IMR-90 (cell line): Measurements from ENCODE around the gene SPATA3. TPM values are rescaled to one million over a fixed set of nuclear protein-coding genes. Genes with fewer than 3 reads are reported as not detected.

Experiments
- ATAC-seq: fragments of 200-7000 bp; cut with Tn5 transposase; 2 replicates; pipeline ENCODE4 v1.9.1; 2020; ENCODE audit warnings: low read depth, mild to moderate bottlenecking, moderate library complexity
- BruUV-seq: library from RNA; stranded (reverse); fragments of 400-500 nt; replicated peaks from 2 replicates; lab custom pipeline; 2021; lab: Mats Ljungman, UMichigan
- CTCF ChIA-PET: fragments of 300-600 bp; formaldehyde crosslinking; extraction: SDS; loops from one replicate; lab custom pipeline; 2021; ENCODE audit warnings: antibody characterized with exemption; lab: Yijun Ruan, JAX
- POLR2A ChIA-PET: fragments of 300-600 bp; sonication (Branson Sonifier 250); formaldehyde crosslinking; loops from one replicate; lab custom pipeline; 2022; ENCODE audit warnings: antibody characterized with exemption; ENCODE audit not compliant: unreplicated experiment; lab: Charles Lee
- DNase-seq: peaks from one replicate; pipeline ENCODE4 v3.0.0; 2013
- H2AFZ ChIP-seq: replicated peaks from 2 replicates; pipeline ENCODE3; 2013; ENCODE audit warnings: low read length, mild to moderate bottlenecking; ENCODE audit not compliant: poor library complexity
- H2AK5ac ChIP-seq: 2 replicates; pipeline ENCODE4 v1.6.1; 2013; ENCODE audit warnings: low read depth, low read length, inconsistent platforms
- H2AK9ac ChIP-seq: replicated peaks from 2 replicates; pipeline ENCODE3; 2013; ENCODE audit warnings: mild to moderate bottlenecking, low read depth, low read length, moderate library complexity; ENCODE audit not compliant: poor library complexity
- H2BK120ac ChIP-seq: 2 replicates; pipeline ENCODE4 v1.6.1; 2013; ENCODE audit warnings: low read depth, low read length, inconsistent platforms
- H2BK15ac ChIP-seq: 3 replicates; pipeline ENCODE4 v1.6.1; 2013; ENCODE audit warnings: low read depth, low read length, inconsistent platforms
- H2BK20ac ChIP-seq: 2 replicates; pipeline ENCODE4 v1.6.1; 2013; ENCODE audit warnings: low read depth, mild to moderate bottlenecking, inconsistent platforms, low read length, moderate library complexity
- H2BK5ac ChIP-seq: 2 replicates; pipeline ENCODE4 v1.6.1; 2013; ENCODE audit warnings: mild to moderate bottlenecking, low read depth, low read length, inconsistent platforms; ENCODE audit not compliant: poor library complexity, severe bottlenecking
- H3K14ac ChIP-seq: replicated peaks from 2 replicates; pipeline ENCODE4 v1.6.1; 2013; ENCODE audit warnings: low read depth, low read length, inconsistent platforms
- H3K18ac ChIP-seq: 2 replicates; pipeline ENCODE4 v1.6.1; 2013; ENCODE audit warnings: low read depth, low read length, control low read depth
- H3K23ac ChIP-seq: 2 replicates; pipeline ENCODE4 v1.6.1; 2013; ENCODE audit warnings: low read depth, low read length, inconsistent platforms
- H3K27ac ChIP-seq: 2 replicates; pipeline ENCODE4 v1.5.1; 2013; ENCODE audit warnings: mild to moderate bottlenecking, control low read depth, low read length; ENCODE audit not compliant: insufficient read depth
- H3K27me3 ChIP-seq: 2 replicates; pipeline ENCODE4 v1.6.1; 2013; ENCODE audit warnings: low read length; ENCODE audit not compliant: control insufficient read depth, insufficient read depth
- H3K36me3 ChIP-seq: 2 replicates; pipeline ENCODE4 v1.6.1; 2013; ENCODE audit warnings: low read length, mixed read lengths; ENCODE audit not compliant: control insufficient read depth, insufficient read depth
- H3K4ac ChIP-seq: 2 replicates; pipeline ENCODE4 v1.6.1; 2013; ENCODE audit warnings: low read depth, low read length, inconsistent platforms
- H3K4me1 ChIP-seq: 2 replicates; pipeline ENCODE4 v1.6.1; 2013; ENCODE audit warnings: low read length, mixed read lengths; ENCODE audit not compliant: control insufficient read depth, insufficient read depth
- H3K4me2 ChIP-seq: 2 replicates; pipeline ENCODE4 v1.6.1; 2013; ENCODE audit warnings: low read depth, mild to moderate bottlenecking, control low read depth, low read length, moderate library complexity
- H3K4me3 ChIP-seq: 2 replicates; pipeline ENCODE4 v1.5.1; 2013; ENCODE audit warnings: low read depth, mild to moderate bottlenecking, control low read depth, low read length, moderate library complexity; ENCODE audit not compliant: insufficient read depth
- H3K56ac ChIP-seq: 2 replicates; pipeline ENCODE4 v1.6.1; 2013; ENCODE audit warnings: low read length, inconsistent platforms; ENCODE audit not compliant: insufficient read depth; ENCODE audit errors: extremely low read depth
- H3K79me1 ChIP-seq, 2 experiments: 2 replicates each; pipeline ENCODE4 v1.6.1; 2013; ENCODE audit warnings: low read length in 2 of 2, inconsistent platforms in 1 of 2, low read depth in 1 of 2
- H3K9ac ChIP-seq: 2 replicates; pipeline ENCODE4 v1.6.1; 2013; ENCODE audit warnings: low read depth, low read length, control low read depth
- H3K9me1 ChIP-seq: 2 replicates; pipeline ENCODE4 v1.6.1; 2013; ENCODE audit warnings: low read length, inconsistent platforms; ENCODE audit not compliant: insufficient read depth
- H3K9me3 ChIP-seq: 2 replicates; pipeline ENCODE4 v1.6.1; 2013; ENCODE audit warnings: low read length; ENCODE audit not compliant: control insufficient read depth, insufficient read depth
- H4K20me1 ChIP-seq: 2 replicates; pipeline ENCODE4 v1.6.1; 2013; ENCODE audit warnings: low read length, inconsistent platforms; ENCODE audit not compliant: insufficient read depth
- H4K5ac ChIP-seq: 2 replicates; pipeline ENCODE4 v1.6.1; 2013; ENCODE audit warnings: mild to moderate bottlenecking, low read depth, low read length, control low read depth
- H4K8ac ChIP-seq, 2 experiments: 2 replicates each; pipeline ENCODE4 v1.6.1; 2013; ENCODE audit warnings: low read depth in 2 of 2, low read length in 2 of 2, control low read depth in 1 of 2, inconsistent platforms in 1 of 2
- H4K91ac ChIP-seq: 2 replicates; pipeline ENCODE4 v1.6.1; 2013; ENCODE audit warnings: low read depth, low read length, inconsistent platforms; ENCODE audit not compliant: insufficient read depth
- BHLHE40 ChIP-seq: fragments of 150-350 bp; IDR thresholded peaks from 2 replicates; pipeline ENCODE4 v1.6.1; 2016; ENCODE audit warnings: mild to moderate bottlenecking, low read depth, low read length
- CTCF ChIP-seq: conservative IDR thresholded peaks from 2 replicates; pipeline ENCODE4 v1.5.1; 2012; ENCODE audit warnings: mild to moderate bottlenecking, low read depth, low read length, improper control_type of control experiment
- ELK1 ChIP-seq: fragments of 150-350 bp; IDR thresholded peaks from 2 replicates; pipeline ENCODE4 v1.6.1; 2016; ENCODE audit warnings: low read depth, mild to moderate bottlenecking, low read length, moderate library complexity, borderline replicate concordance
- FOS ChIP-seq: fragments of 150-350 bp; IDR thresholded peaks from 2 replicates; pipeline ENCODE4 v1.6.1; 2016; ENCODE audit warnings: low read depth, low read length
- MAZ ChIP-seq: IDR thresholded peaks from 2 replicates; pipeline ENCODE4 v1.6.1; 2012; ENCODE audit warnings: low read depth, mild to moderate bottlenecking, low read length, improper control_type of control experiment, moderate library complexity, borderline replicate concordance
- MXI1 ChIP-seq: IDR thresholded peaks from 2 replicates; pipeline ENCODE4 v1.6.1; 2012; ENCODE audit warnings: low read depth, mild to moderate bottlenecking, low read length, moderate library complexity, borderline replicate concordance
- NFE2L2 ChIP-seq: fragments of 150-350 bp; IDR thresholded peaks from 2 replicates; pipeline ENCODE4 v1.6.1; 2016; ENCODE audit warnings: low read depth, mild to moderate bottlenecking, low read length
- POLR2A ChIP-seq: IDR thresholded peaks from 2 replicates; pipeline ENCODE4 v1.6.1; 2012; ENCODE audit warnings: mild to moderate bottlenecking, low read depth, low read length
- RCOR1 ChIP-seq: IDR thresholded peaks from 2 replicates; pipeline ENCODE4 v1.6.1; 2012; ENCODE audit warnings: mild to moderate bottlenecking, low read length, improper control_type of control experiment; ENCODE audit not compliant: insufficient replicate concordance
- USF2 ChIP-seq: fragments of 150-350 bp; IDR thresholded peaks from 2 replicates; pipeline ENCODE4 v1.6.1; 2017; ENCODE audit warnings: mild to moderate bottlenecking, antibody characterized with exemption, low read length, low read depth
- WGBS, 2 experiments: methylation state at CpG; one replicate each; pipeline versions ENCODE4 v1.1.5 to v1.1.7; 2013; ENCODE audit warnings: missing lambda C conversion rate in 2 of 2; ENCODE audit not compliant: insufficient read length in 1 of 2; ENCODE audit errors: extremely low coverage in 2 of 2; 5-methylcytosine and 5-hydroxymethylcytosine counted together
- dilution Hi-C: fragments of 300-500 bp; cut with HindIII; formaldehyde crosslinking; loops from one replicate; pipeline ENCODE4 v1.14.3; 2018; ENCODE audit warnings: low sequenced_read_pairs; ENCODE audit not compliant: unreplicated experiment
- in situ Hi-C: fragments of 300-500 bp; cut with MboI; formaldehyde crosslinking; loops from 3 replicates; pipeline ENCODE4 v1.14.3; 2019; ENCODE audit warnings: low sequenced_read_pairs, inconsistent platforms, mixed read lengths
- intact Hi-C: fragments of 100-400 bp; cut with micrococcal nuclease; formaldehyde crosslinking; loops from 2 replicates; pipeline ENCODE4 v1.10.0; 2022
- polyA plus RNA-seq, 3 experiments: library from polyadenylated mRNA; depleted of rRNA; stranded (reverse); fragments of >200 nt; gene quantifications; 2 replicates each; pipeline ENCODE4 v1.2.3, GENCODE V29; 2012; ENCODE audit warnings: low replicate concordance in 1 of 3
- total RNA-seq: library from RNA; depleted of rRNA; stranded (reverse); fragments of >200 nt; gene quantifications from 2 replicates; pipeline ENCODE4 v1.2.3, GENCODE V29; 2012

The SPATA3 gene
- total and polyA plus RNA-seq, 2 of the 4 experiments (the other 2 are of a cell fraction) = not detected

- no peak for TF ChIP-seq RCOR1
Observed at GRCh38 chr2:230984393-230985220, 11.3 kb upstream of the SPATA3 start (continued).

GRCh38 chr2:230985519-230986231 lies 10.2 kb upstream of the SPATA3 start:
- H2BK5ac ChIP-seq = no peak overlapping the region
- no peak overlapping the region for H2AFZ ChIP-seq
- dilution Hi-C loops = no loop called here
- in situ Hi-C loops = loop anchor here (5.0 kb wide), 1 partner anchor 83 kb away; no protein-coding TSS in a partner anchor
- H3K18ac ChIP-seq = no peak overlapping the region
- BruUV-seq = no TSS peak
- H3K4ac ChIP-seq = no peak overlapping the region
- H3K4me3 ChIP-seq = no peak overlapping the region
- 92% methylated on average over 5 of the region's 12 CpGs; no CpG with 5 or more reads in 1 of the 2 experiments for WGBS, 2 experiments
- no peaks in the 10 kb centered on the region for H4K20me1 ChIP-seq
- no peaks in the 10 kb centered on the region for H3K9me3 ChIP-seq
- H3K79me1 ChIP-seq = no peaks in the 10 kb centered on the region
- H3K9ac ChIP-seq = no peak overlapping the region
- H3K23ac ChIP-seq = no peak overlapping the region
- intact Hi-C loops = no loop called here
- H3K9me1 ChIP-seq = no peaks in the 10 kb centered on the region; the same call in 1 of the 2 replicates
- H4K91ac ChIP-seq = no peak overlapping the region
- no peak overlapping the region for H4K8ac ChIP-seq
- no peak overlapping the region for H2AK9ac ChIP-seq
- H3K27ac ChIP-seq = no peak overlapping the region
- ChIA-PET POLR2A (no interaction called here), CTCF (interaction anchor here (1.2 to 1.7 kb wide), 2 partner anchors 82 to 83 kb away, joined by 3 to 6 read pairs; no protein-coding TSS in a partner anchor)
- H3K36me3 ChIP-seq = no peaks in the 10 kb centered on the region
- no peak overlapping the region for H3K14ac ChIP-seq
- no peak overlapping the region for H2BK120ac ChIP-seq
- ATAC-seq (no peak), DNase-seq (no peak)
- H2BK20ac ChIP-seq = no peak overlapping the region
- no peak overlapping the region for H2BK15ac ChIP-seq
- H3K27me3 ChIP-seq = peaks cover 16% of the 10 kb centered on the region
- no peak overlapping the region for H4K5ac ChIP-seq
- no peaks in the 10 kb centered on the region for H3K4me1 ChIP-seq
- H2AK5ac ChIP-seq = no peak overlapping the region
- no peak overlapping the region for H3K56ac ChIP-seq
- H3K4me2 ChIP-seq = no peak overlapping the region
- TF ChIP-seq RCOR1 (no peak), MXI1 (no peak), CTCF (no peak), FOS (no peak), BHLHE40 (no peak), ELK1 (no peak), MAZ (no peak), USF2 (no peak), NFE2L2 (no peak), POLR2A (no peak)
